Ovary (tissue), 3 donors: ENCODE results near the gene WDR36.

Experiments used
- POLR2A ChIP-seq: fragments of 450-650 bp; IDR thresholded peaks from one replicate; pipeline ENCODE4 v1.6.1; 2017; ENCODE audit warnings: antibody characterized with exemption, mild to moderate bottlenecking, moderate library complexity
- TF ChIP-seq, protein P1 (sequence below), 3 donors: fragments of 450-650 bp in 2 of 3; fragments of 200-600 bp in 1 of 3; IDR thresholded peaks; one replicate each; pipeline versions ENCODE4 v1.5.1 to v1.8.0; 2016 to 2022; ENCODE audit warnings: antibody characterized with exemption in 3 of 3, mild to moderate bottlenecking in 1 of 3
- donor health status: DM: no; HTN: no; CAD: no.

- TF ChIP-seq, protein P1, sequence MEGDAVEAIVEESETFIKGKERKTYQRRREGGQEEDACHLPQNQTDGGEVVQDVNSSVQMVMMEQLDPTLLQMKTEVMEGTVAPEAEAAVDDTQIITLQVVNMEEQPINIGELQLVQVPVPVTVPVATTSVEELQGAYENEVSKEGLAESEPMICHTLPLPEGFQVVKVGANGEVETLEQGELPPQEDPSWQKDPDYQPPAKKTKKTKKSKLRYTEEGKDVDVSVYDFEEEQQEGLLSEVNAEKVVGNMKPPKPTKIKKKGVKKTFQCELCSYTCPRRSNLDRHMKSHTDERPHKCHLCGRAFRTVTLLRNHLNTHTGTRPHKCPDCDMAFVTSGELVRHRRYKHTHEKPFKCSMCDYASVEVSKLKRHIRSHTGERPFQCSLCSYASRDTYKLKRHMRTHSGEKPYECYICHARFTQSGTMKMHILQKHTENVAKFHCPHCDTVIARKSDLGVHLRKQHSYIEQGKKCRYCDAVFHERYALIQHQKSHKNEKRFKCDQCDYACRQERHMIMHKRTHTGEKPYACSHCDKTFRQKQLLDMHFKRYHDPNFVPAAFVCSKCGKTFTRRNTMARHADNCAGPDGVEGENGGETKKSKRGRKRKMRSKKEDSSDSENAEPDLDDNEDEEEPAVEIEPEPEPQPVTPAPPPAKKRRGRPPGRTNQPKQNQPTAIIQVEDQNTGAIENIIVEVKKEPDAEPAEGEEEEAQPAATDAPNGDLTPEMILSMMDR (IDR thresholded peaks at IDR 0.05) = no peak
- no peak for TF ChIP-seq POLR2A
Measured at GRCh38 chr5:111107371-111107770, 15.2 kb downstream of the WDR36 start.
